ENCODE data around the gene TBXAS1. TPM values are rescaled to one million over a fixed set of nuclear protein-coding genes. Genes with fewer than 3 reads are reported as not detected.

TBXAS1 gene
- total and polyA plus RNA-seq, 4 donors, result 4.1 to 22.4 (median 12.2) TPM

- Histone ChIP-seq H3K4me3 (ENCODE audit: low read depth in 1 of 3, low read length in 3 of 3) (no peak overlapping the region), H3K9ac (ENCODE audit: low read depth in 1 of 2, low read length in 2 of 2) (no peak overlapping the region), H3K4me1 (ENCODE audit: control insufficient read depth in 4 of 4, insufficient read depth in 4 of 4, low read length in 3 of 4) (peaks cover 5 to 16% (median 9%) of the 10 kb centered on the region in 4 donors), H3K36me3 (ENCODE audit: control insufficient read depth in 4 of 4, insufficient read depth in 3 of 4, low read depth in 1 of 4, low read length in 3 of 4) (peaks cover 0 to 6% (median 5%) of the 10 kb centered on the region in 4 donors), H3K27ac (ENCODE audit: low read depth in 1 of 2, low read length in 2 of 2) (no peak overlapping the region), H3K9me3 (ENCODE audit: control insufficient read depth in 4 of 4, low read length in 3 of 4) (no peaks in the 10 kb centered on the region), H3K27me3 (ENCODE audit: control insufficient read depth in 4 of 4, insufficient read depth in 4 of 4, low read length in 3 of 4) (no peaks in the 10 kb centered on the region)
- TF ChIP-seq RAD21 (IDR thresholded peaks at IDR 0.05), result no peak
- no peak for TF ChIP-seq FOXA1 (IDR thresholded peaks at IDR 0.05)
- TF ChIP-seq, protein P1, sequence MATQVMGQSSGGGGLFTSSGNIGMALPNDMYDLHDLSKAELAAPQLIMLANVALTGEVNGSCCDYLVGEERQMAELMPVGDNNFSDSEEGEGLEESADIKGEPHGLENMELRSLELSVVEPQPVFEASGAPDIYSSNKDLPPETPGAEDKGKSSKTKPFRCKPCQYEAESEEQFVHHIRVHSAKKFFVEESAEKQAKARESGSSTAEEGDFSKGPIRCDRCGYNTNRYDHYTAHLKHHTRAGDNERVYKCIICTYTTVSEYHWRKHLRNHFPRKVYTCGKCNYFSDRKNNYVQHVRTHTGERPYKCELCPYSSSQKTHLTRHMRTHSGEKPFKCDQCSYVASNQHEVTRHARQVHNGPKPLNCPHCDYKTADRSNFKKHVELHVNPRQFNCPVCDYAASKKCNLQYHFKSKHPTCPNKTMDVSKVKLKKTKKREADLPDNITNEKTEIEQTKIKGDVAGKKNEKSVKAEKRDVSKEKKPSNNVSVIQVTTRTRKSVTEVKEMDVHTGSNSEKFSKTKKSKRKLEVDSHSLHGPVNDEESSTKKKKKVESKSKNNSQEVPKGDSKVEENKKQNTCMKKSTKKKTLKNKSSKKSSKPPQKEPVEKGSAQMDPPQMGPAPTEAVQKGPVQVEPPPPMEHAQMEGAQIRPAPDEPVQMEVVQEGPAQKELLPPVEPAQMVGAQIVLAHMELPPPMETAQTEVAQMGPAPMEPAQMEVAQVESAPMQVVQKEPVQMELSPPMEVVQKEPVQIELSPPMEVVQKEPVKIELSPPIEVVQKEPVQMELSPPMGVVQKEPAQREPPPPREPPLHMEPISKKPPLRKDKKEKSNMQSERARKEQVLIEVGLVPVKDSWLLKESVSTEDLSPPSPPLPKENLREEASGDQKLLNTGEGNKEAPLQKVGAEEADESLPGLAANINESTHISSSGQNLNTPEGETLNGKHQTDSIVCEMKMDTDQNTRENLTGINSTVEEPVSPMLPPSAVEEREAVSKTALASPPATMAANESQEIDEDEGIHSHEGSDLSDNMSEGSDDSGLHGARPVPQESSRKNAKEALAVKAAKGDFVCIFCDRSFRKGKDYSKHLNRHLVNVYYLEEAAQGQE (IDR thresholded peaks at IDR 0.05), result no peak
- TF ChIP-seq, protein P2, sequence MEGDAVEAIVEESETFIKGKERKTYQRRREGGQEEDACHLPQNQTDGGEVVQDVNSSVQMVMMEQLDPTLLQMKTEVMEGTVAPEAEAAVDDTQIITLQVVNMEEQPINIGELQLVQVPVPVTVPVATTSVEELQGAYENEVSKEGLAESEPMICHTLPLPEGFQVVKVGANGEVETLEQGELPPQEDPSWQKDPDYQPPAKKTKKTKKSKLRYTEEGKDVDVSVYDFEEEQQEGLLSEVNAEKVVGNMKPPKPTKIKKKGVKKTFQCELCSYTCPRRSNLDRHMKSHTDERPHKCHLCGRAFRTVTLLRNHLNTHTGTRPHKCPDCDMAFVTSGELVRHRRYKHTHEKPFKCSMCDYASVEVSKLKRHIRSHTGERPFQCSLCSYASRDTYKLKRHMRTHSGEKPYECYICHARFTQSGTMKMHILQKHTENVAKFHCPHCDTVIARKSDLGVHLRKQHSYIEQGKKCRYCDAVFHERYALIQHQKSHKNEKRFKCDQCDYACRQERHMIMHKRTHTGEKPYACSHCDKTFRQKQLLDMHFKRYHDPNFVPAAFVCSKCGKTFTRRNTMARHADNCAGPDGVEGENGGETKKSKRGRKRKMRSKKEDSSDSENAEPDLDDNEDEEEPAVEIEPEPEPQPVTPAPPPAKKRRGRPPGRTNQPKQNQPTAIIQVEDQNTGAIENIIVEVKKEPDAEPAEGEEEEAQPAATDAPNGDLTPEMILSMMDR (IDR thresholded peaks at IDR 0.05; ENCODE audit: low read depth, low read length, missing input control), result no peak
- DNase-seq (ENCODE audit: low spot score), result no peak
- over 99% methylated on average over 2 of the region's 2 CpGs for WGBS
Observed at GRCh38 chr7:140055833-140056232, 226.8 kb downstream of the TBXAS1 start.

- Histone ChIP-seq H3K4me1 (ENCODE audit: control insufficient read depth in 4 of 4, insufficient read depth in 4 of 4, low read length in 3 of 4) (peaks cover 6 to 24% (median 15%) of the 10 kb centered on the region in 4 donors), H3K9ac (ENCODE audit: low read depth in 1 of 2, low read length in 2 of 2) (no peak overlapping the region), H3K27ac (ENCODE audit: low read depth in 1 of 2, low read length in 2 of 2) (no peak overlapping the region), H3K4me3 (ENCODE audit: low read depth in 1 of 3, low read length in 3 of 3) (no peak overlapping the region), H3K36me3 (ENCODE audit: control insufficient read depth in 4 of 4, insufficient read depth in 3 of 4, low read depth in 1 of 4, low read length in 3 of 4) (peaks cover 0 to 6% (median 5%) of the 10 kb centered on the region in 4 donors), H3K27me3 (ENCODE audit: control insufficient read depth in 4 of 4, insufficient read depth in 4 of 4, low read length in 3 of 4) (no peaks in the 10 kb centered on the region), H3K9me3 (ENCODE audit: control insufficient read depth in 4 of 4, low read length in 3 of 4) (no peaks in the 10 kb centered on the region)
- WGBS, result 97% methylated on average over 5 of the region's 5 CpGs
- TF ChIP-seq, protein P1 (IDR thresholded peaks at IDR 0.05), result no peak
- no peak for TF ChIP-seq EGR1 (IDR thresholded peaks at IDR 0.05; ENCODE audit: low read depth in 2 of 2)
- TF ChIP-seq ATF3 (IDR thresholded peaks at IDR 0.05), result no peak
- no peak for TF ChIP-seq JUND (IDR thresholded peaks at IDR 0.05)
- TF ChIP-seq SP1 (IDR thresholded peaks at IDR 0.05), result no peak
- TF ChIP-seq RAD21 (IDR thresholded peaks at IDR 0.05), result no peak
- no peak for TF ChIP-seq NR2F2 (IDR thresholded peaks at IDR 0.05)
- TF ChIP-seq FOXA1 (IDR thresholded peaks at IDR 0.05), result no peak
- no peak for DNase-seq (ENCODE audit: low spot score)
Observed at GRCh38 chr7:140056431-140057142, 227.5 kb downstream of the TBXAS1 start.

All from liver (tissue), 9 donors.